NCI-H1436 treated with DMSO at 0.1 percent for 48 hours (cell line): ENCODE data around the gene YLPM1.

Experiments
- DNase-seq: peaks from one replicate; lab custom pipeline; 2025; lab: John Stamatoyannopoulos, UW

The YLPM1 gene

GRCh38 chr14:74793506-74794155, 30.5 kb downstream of the YLPM1 start:
- no peak for DNase-seq

GRCh38 chr14:74794947-74795346, 31.8 kb downstream of the YLPM1 start:
- DNase-seq, result no peak

- DNase-seq, result no peak
Measured at GRCh38 chr14:74799765-74800164, 36.6 kb downstream of the YLPM1 start.

GRCh38 chr14:74800780-74801179, 37.7 kb downstream of the YLPM1 start:
- DNase-seq, result no peak

- no peak for DNase-seq
Measured at GRCh38 chr14:74801396-74801795, 38.3 kb downstream of the YLPM1 start.

GRCh38 chr14:74804219-74804825, 41.2 kb downstream of the YLPM1 start:
- DNase-seq, result no peak

- DNase-seq, result no peak
Measured at GRCh38 chr14:74807853-74808545, 44.9 kb downstream of the YLPM1 start.

GRCh38 chr14:74816124-74816523, 53.0 kb downstream of the YLPM1 start:
- no peak for DNase-seq

- no peak for DNase-seq
Measured at GRCh38 chr14:74820288-74820687, 57.2 kb downstream of the YLPM1 start.

GRCh38 chr14:74821267-74821915, 58.3 kb downstream of the YLPM1 start:
- DNase-seq, result no peak

GRCh38 chr14:74824997-74825396, 61.9 kb downstream of the YLPM1 start:
- DNase-seq, result no peak

- DNase-seq, result no peak
Measured at GRCh38 chr14:74826574-74826973, 63.5 kb downstream of the YLPM1 start.

GRCh38 chr14:74829251-74829650, 66.1 kb downstream of the YLPM1 start:
- no peak for DNase-seq

GRCh38 chr14:74832849-74833248, 69.7 kb downstream of the YLPM1 start:
- no peak for DNase-seq

- no peak for DNase-seq
Measured at GRCh38 chr14:74834692-74835392, 71.7 kb downstream of the YLPM1 start.

GRCh38 chr14:74835645-74836250, 72.6 kb downstream of the YLPM1 start:
- no peak for DNase-seq

- DNase-seq, result no peak
Measured at GRCh38 chr14:74836251-74836960, 73.3 kb downstream of the YLPM1 start.

GRCh38 chr14:74838166-74838565, 75.0 kb downstream of the YLPM1 start:
- no peak for DNase-seq

GRCh38 chr14:74840603-74841030, 77.5 kb downstream of the YLPM1 start:
- no peak for DNase-seq

GRCh38 chr14:74841230-74842207, 78.4 kb downstream of the YLPM1 start:
- DNase-seq, result no peak
